Thyroid gland (tissue), 4 donors: Measurements from ENCODE around the gene NFASC. TPM values are rescaled to one million over a fixed set of nuclear protein-coding genes. Genes with fewer than 3 reads are reported as not detected.

Experiments used
- DNase-seq, 2 donors: peaks; one replicate each; pipeline ENCODE4 v3.0.0-alpha.2; 2019
- H3K27ac ChIP-seq, 3 donors: fragments of 200-600 bp; sonication (generic); 1 replicate in 2 of 3; 2 replicates in 1 of 3; pipeline ENCODE4 v1.5.1; 2016 to 2019; ENCODE audit warnings: mild to moderate bottlenecking in 1 of 3, moderate library complexity in 1 of 3
- H3K27me3 ChIP-seq: fragments of 200-600 bp; sonication (generic); one replicate; pipeline ENCODE4 v1.5.1; 2019
- H3K36me3 ChIP-seq, 2 donors: fragments of 200-600 bp; sonication (generic); one replicate each; pipeline ENCODE4 v1.5.1; 2016 to 2019
- H3K4me1 ChIP-seq, 2 donors: fragments of 200-600 bp; sonication (generic); one replicate each; pipeline ENCODE4 v1.5.1; 2017 to 2019
- H3K4me3 ChIP-seq, 3 donors: fragments of 200-600 bp; sonication (generic); replicated peaks in 1 of 3; 1 replicate in 2 of 3; 2 replicates in 1 of 3; pipeline ENCODE4 v1.5.1; 2016; ENCODE audit warnings: mild to moderate bottlenecking in 1 of 3
- H3K9me3 ChIP-seq: fragments of 200-600 bp; sonication (generic); one replicate; pipeline ENCODE4 v1.5.1; 2017
- CTCF ChIP-seq, 6 experiments: fragments of 200-600 bp in 3 of 6; fragments of 450-650 bp in 3 of 6; sonication (generic) in 3 of 6; IDR thresholded peaks; one replicate each; pipeline ENCODE4 v1.5.1; 2016 to 2019; ENCODE audit warnings: antibody characterized with exemption in 6 of 6, mild to moderate bottlenecking in 2 of 6, inconsistent platforms in 1 of 6, moderate library complexity in 1 of 6
- POLR2A ChIP-seq, 2 donors: fragments of 450-650 bp; IDR thresholded peaks; one replicate each; pipeline ENCODE4 v1.6.1; 2017; ENCODE audit warnings: antibody characterized with exemption in 2 of 2, mild to moderate bottlenecking in 2 of 2, moderate library complexity in 1 of 2
- WGBS, 2 donors: methylation state at CpG; one replicate each; pipeline ENCODE4 v1.1.5; 2017; 5-methylcytosine and 5-hydroxymethylcytosine counted together
- intact Hi-C: fragments of 100-400 bp; cut with DNase I; formaldehyde crosslinking; loops from one replicate; pipeline ENCODE4 v1.15.1; 2023
- total RNA-seq, 4 donors: library from RNA; depleted of rRNA; stranded (reverse); fragments of >200 nt; gene quantifications; one replicate each; pipeline ENCODE4 v1.2.3, GENCODE V29; 2016

The NFASC gene
- total RNA-seq, 4 donors from 2014 or later: 3.6 to 9.4 (median 3.9) TPM

- TF ChIP-seq CTCF (IDR thresholded peaks at IDR 0.05) (no peak), POLR2A (IDR thresholded peaks at IDR 0.05) (no peak)
- Histone ChIP-seq H3K27me3 (no peaks in the 10 kb centered on the region), H3K4me1 (peaks cover 4 to 8% of the 10 kb centered on the region in 2 donors), H3K9me3 (no peaks in the 10 kb centered on the region), H3K36me3 (no peaks in the 10 kb centered on the region), H3K27ac (no peak overlapping the region), H3K4me3 (no peak overlapping the region)
- DNase-seq: no peak
- WGBS, 2 donors: 91 to 93% methylated on average over 9 of the region's 9 CpGs
- intact Hi-C loops: no loop called here
Measured at GRCh38 chr1:205064741-205065316, 194.2 kb downstream of the NFASC start.

GRCh38 chr1:205065666-205066065, 195.0 kb downstream of the NFASC start:
- WGBS, 2 donors: 84 to 87% methylated on average over 9 to 14 of the region's 14 CpGs
- no peak overlapping the region for H3K27ac ChIP-seq
- H3K4me3 ChIP-seq: no peak overlapping the region
- H3K9me3 ChIP-seq: no peaks in the 10 kb centered on the region
- no peaks in the 10 kb centered on the region for H3K27me3 ChIP-seq
- no peaks in the 10 kb centered on the region for H3K36me3 ChIP-seq
- H3K4me1 ChIP-seq: peaks cover 4 to 8% of the 10 kb centered on the region in 2 donors
- intact Hi-C loops: no loop called here
- DNase-seq: no peak
- TF ChIP-seq POLR2A (IDR thresholded peaks at IDR 0.05) (no peak), CTCF (IDR thresholded peaks at IDR 0.05) (no peak)

- Histone ChIP-seq H3K9me3 (no peaks in the 10 kb centered on the region), H3K4me1 (peaks cover 4 to 8% of the 10 kb centered on the region in 2 donors), H3K27ac (no peak overlapping the region), H3K4me3 (no peak overlapping the region), H3K27me3 (no peaks in the 10 kb centered on the region), H3K36me3 (no peaks in the 10 kb centered on the region)
- TF ChIP-seq POLR2A (IDR thresholded peaks at IDR 0.05) (no peak), CTCF (IDR thresholded peaks at IDR 0.05) (no peak)
- 58 to 72% methylated on average over 11 to 13 of the region's 13 CpGs for WGBS, 2 donors
- DNase-seq: no peak
- intact Hi-C loops: no loop called here
Measured at GRCh38 chr1:205066141-205066818, 195.6 kb downstream of the NFASC start.

- no peak for TF ChIP-seq POLR2A (IDR thresholded peaks at IDR 0.05)
- TF ChIP-seq CTCF (IDR thresholded peaks at IDR 0.05): no peak
- no peaks in the 10 kb centered on the region for H3K27me3 ChIP-seq
- H3K4me3 ChIP-seq: no peak overlapping the region
- H3K27ac ChIP-seq: no peak overlapping the region
- no peaks in the 10 kb centered on the region for H3K36me3 ChIP-seq
- no peaks in the 10 kb centered on the region for H3K9me3 ChIP-seq
- H3K4me1 ChIP-seq: peaks cover 0 to under 1% of the 10 kb centered on the region in 2 donors
- DNase-seq: no peak
- intact Hi-C loops: no loop called here
- 95 to 98% methylated on average over 6 of the region's 6 CpGs for WGBS, 2 donors
Measured at GRCh38 chr1:205067031-205067430, 196.4 kb downstream of the NFASC start.

- intact Hi-C loops: no loop called here
Measured at GRCh38 chr1:205068001-205068400, 197.3 kb downstream of the NFASC start.

More at GRCh38 chr1:205068001-205068400, 197.3 kb downstream of the NFASC start:
- Histone ChIP-seq H3K27ac (no peak overlapping the region), H3K4me1 (no peaks in the 10 kb centered on the region), H3K36me3 (no peaks in the 10 kb centered on the region), H3K4me3 (no peak overlapping the region), H3K9me3 (no peaks in the 10 kb centered on the region), H3K27me3 (no peaks in the 10 kb centered on the region)
- TF ChIP-seq CTCF (IDR thresholded peaks at IDR 0.05): no peak
- TF ChIP-seq POLR2A (IDR thresholded peaks at IDR 0.05): no peak
- 91 to 92% methylated on average over 4 of the region's 4 CpGs for WGBS, 2 donors
- no peak for DNase-seq
